ENCODE data around the gene ZBTB7C. TPM values are rescaled to one million over a fixed set of nuclear protein-coding genes. Genes with fewer than 3 reads are reported as not detected.

The ZBTB7C gene
- total and polyA plus RNA-seq, 2 of the 4 experiments (the other 2 are of a cell fraction): not detected

- Histone ChIP-seq H3K4me1 (ENCODE audit: control insufficient read depth, insufficient read depth, low read length) (no peaks in the 10 kb centered on the region), H4K8ac (ENCODE audit: low read depth in 2 of 2, low read length in 2 of 2) (no peak overlapping the region), H4K20me1 (ENCODE audit: insufficient read depth, low read length) (no peaks in the 10 kb centered on the region), H2BK15ac (ENCODE audit: low read depth, low read length) (no peak overlapping the region), H3K4me2 (ENCODE audit: low read depth, low read length) (no peak overlapping the region), H4K5ac (ENCODE audit: low read depth, low read length) (no peak overlapping the region), H2BK120ac (ENCODE audit: low read depth, low read length) (no peak overlapping the region), H3K18ac (ENCODE audit: low read depth, low read length) (no peak overlapping the region), H3K4me3 (ENCODE audit: insufficient read depth, low read depth, low read length) (no peak overlapping the region), H2AFZ (replicated peaks; ENCODE audit: low read length, poor library complexity) (no peak overlapping the region), H4K91ac (ENCODE audit: insufficient read depth, low read depth, low read length) (no peak overlapping the region), H3K23ac (ENCODE audit: low read depth, low read length) (no peak overlapping the region), H3K14ac (replicated peaks; ENCODE audit: low read depth, low read length) (no peak overlapping the region), H2AK9ac (replicated peaks; ENCODE audit: low read depth, low read length, poor library complexity) (no peak overlapping the region), H3K9me1 (ENCODE audit: insufficient read depth, low read length) (no peaks in the 10 kb centered on the region), H3K4ac (ENCODE audit: low read depth, low read length) (no peak overlapping the region), H3K36me3 (ENCODE audit: control insufficient read depth, insufficient read depth, low read length) (no peaks in the 10 kb centered on the region), H3K56ac (ENCODE audit: extremely low read depth, insufficient read depth, low read length) (no peak overlapping the region), H2BK5ac (ENCODE audit: low read depth, low read length, poor library complexity, severe bottlenecking) (no peak overlapping the region), H3K79me1 (ENCODE audit: low read depth in 1 of 2, low read length in 2 of 2) (no peaks in the 10 kb centered on the region), H3K27ac (ENCODE audit: insufficient read depth, low read length) (no peak overlapping the region), H2AK5ac (ENCODE audit: low read depth, low read length) (no peak overlapping the region), H3K27me3 (ENCODE audit: control insufficient read depth, insufficient read depth, low read length) (peaks cover 23% of the 10 kb centered on the region), H2BK20ac (ENCODE audit: low read depth, low read length) (no peak overlapping the region), H3K9me3 (ENCODE audit: control insufficient read depth, insufficient read depth, low read length) (no peaks in the 10 kb centered on the region), H3K9ac (ENCODE audit: low read depth, low read length) (no peak overlapping the region)
- WGBS, 2 experiments (ENCODE audit: extremely low coverage in 2 of 2, insufficient read length in 1 of 2): 25% methylated on average over 1 of the region's 5 CpGs; no CpG with 5 or more reads in 1 of the 2 experiments
- dilution Hi-C loops (cut with HindIII; ENCODE audit: low sequenced_read_pairs, unreplicated experiment): no loop called here
- ChIA-PET POLR2A (ENCODE audit: unreplicated experiment) (no interaction called here), CTCF (no interaction called here)
- intact Hi-C loops (cut with micrococcal nuclease): no loop called here
- BruUV-seq (replicated peaks): no TSS peak
- DNase-seq (no peak), ATAC-seq (ENCODE audit: low read depth) (no peak)
- TF ChIP-seq RAD21 (IDR thresholded peaks at IDR 0.05; ENCODE audit: low read length) (no peak), RFX5 (IDR thresholded peaks at IDR 0.05; ENCODE audit: low read depth, low read length) (no peak), ELK1 (IDR thresholded peaks at IDR 0.05; ENCODE audit: borderline replicate concordance, low read depth, low read length) (no peak), USF2 (IDR thresholded peaks at IDR 0.05; ENCODE audit: low read depth, low read length) (no peak), MAZ (IDR thresholded peaks at IDR 0.05; ENCODE audit: borderline replicate concordance, low read depth, low read length) (no peak), FOS (IDR thresholded peaks at IDR 0.05; ENCODE audit: low read depth, low read length) (no peak), NFE2L2 (IDR thresholded peaks at IDR 0.05; ENCODE audit: low read depth, low read length) (no peak), MXI1 (IDR thresholded peaks at IDR 0.05; ENCODE audit: borderline replicate concordance, low read depth, low read length) (no peak), BHLHE40 (IDR thresholded peaks at IDR 0.05; ENCODE audit: low read depth, low read length) (no peak)
- in situ Hi-C loops (cut with MboI; ENCODE audit: low sequenced_read_pairs): no loop called here
Measured at GRCh38 chr18:48170651-48171050, 238.5 kb downstream of the ZBTB7C start.
